Activated CD4-positive, alpha-beta T cell treated with anti-CD3 and anti-CD28 coated beads, Interleukin-2, amount 50 U/mL, for 16 hours (primary cell): Measurements from ENCODE around the gene FKBP1B.
"Not testable (repeated sequence)": the region's sequence is repeated elsewhere in the genome, so short reads cannot be mapped to it uniquely, and the experiment has no call there.

Source experiments
- DNase-seq: peaks from one replicate; pipeline ENCODE4 v3.0.0-alpha.2; 2020

FKBP1B gene

GRCh38 chr2:24104906-24105305 lies 55.4 kb downstream of the FKBP1B start:
- no peak for DNase-seq

- no peak for DNase-seq
Observed at GRCh38 chr2:24105816-24106215, 56.3 kb downstream of the FKBP1B start.

GRCh38 chr2:24106786-24107185 lies 57.2 kb downstream of the FKBP1B start:
- no peak for DNase-seq

- no peak for DNase-seq
Observed at GRCh38 chr2:24107336-24107735, 57.8 kb downstream of the FKBP1B start.

GRCh38 chr2:24109431-24109830 lies 59.9 kb downstream of the FKBP1B start:
- not testable (repeated sequence) for DNase-seq

GRCh38 chr2:24110660-24111303 lies 61.2 kb downstream of the FKBP1B start:
- DNase-seq, result no peak

- no peak for DNase-seq
Observed at GRCh38 chr2:24111407-24111901, 61.9 kb downstream of the FKBP1B start.
